Skin epidermis (tissue), 12 donors: ENCODE measurements around the gene SHISAL1.

Source experiments
- H3K27ac ChIP-seq, 21 experiments: fragments of 200-600 bp; sonication (generic) in 11 of 21; one replicate each; pipeline ENCODE4 v1.5.0; 2020; ENCODE audit warnings: mild to moderate bottlenecking in 3 of 21, inconsistent platforms in 2 of 21, moderate library complexity in 2 of 21
- H3K4me3 ChIP-seq, 7 experiments: fragments of 200-600 bp; sonication (generic) in 2 of 7; one replicate each; pipeline ENCODE4 v1.5.0; 2020; ENCODE audit warnings: inconsistent platforms in 2 of 7, mild to moderate bottlenecking in 2 of 7, moderate library complexity in 1 of 7

Gene SHISAL1

DNA sequence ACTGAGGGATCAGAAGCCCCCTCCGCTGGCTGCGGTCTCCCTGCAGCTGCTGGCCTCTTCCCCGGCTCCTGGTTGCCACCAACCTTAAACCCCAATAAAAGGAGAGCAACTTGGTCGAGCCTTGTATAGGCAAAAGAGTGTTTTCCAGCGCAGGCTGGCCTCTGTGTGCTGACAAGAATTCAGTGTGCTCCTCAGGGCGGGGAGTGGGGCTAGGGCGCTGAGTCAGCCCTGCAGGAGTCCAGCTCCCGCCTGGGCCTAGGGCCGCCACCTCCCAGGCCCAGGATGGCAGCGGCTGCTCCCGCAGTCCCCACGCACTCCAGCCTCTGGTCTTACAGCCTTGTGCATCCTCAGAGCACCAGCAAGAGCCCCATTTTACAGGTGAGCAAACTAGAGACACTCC lies at the start of gene SHISAL1:
Gene SHISAL1 (minus strand): TSS at position 186 of the 400 bp plus-strand sequence. CDS start 12,006 bp downstream, outside the sequence.
- Histone ChIP-seq H3K27ac (peak within 1 kb of the TSS in 5 of 21 experiments; percentile 1 to 48 (median 41)), H3K4me3 (no peak within 1 kb of the TSS)

DNA sequence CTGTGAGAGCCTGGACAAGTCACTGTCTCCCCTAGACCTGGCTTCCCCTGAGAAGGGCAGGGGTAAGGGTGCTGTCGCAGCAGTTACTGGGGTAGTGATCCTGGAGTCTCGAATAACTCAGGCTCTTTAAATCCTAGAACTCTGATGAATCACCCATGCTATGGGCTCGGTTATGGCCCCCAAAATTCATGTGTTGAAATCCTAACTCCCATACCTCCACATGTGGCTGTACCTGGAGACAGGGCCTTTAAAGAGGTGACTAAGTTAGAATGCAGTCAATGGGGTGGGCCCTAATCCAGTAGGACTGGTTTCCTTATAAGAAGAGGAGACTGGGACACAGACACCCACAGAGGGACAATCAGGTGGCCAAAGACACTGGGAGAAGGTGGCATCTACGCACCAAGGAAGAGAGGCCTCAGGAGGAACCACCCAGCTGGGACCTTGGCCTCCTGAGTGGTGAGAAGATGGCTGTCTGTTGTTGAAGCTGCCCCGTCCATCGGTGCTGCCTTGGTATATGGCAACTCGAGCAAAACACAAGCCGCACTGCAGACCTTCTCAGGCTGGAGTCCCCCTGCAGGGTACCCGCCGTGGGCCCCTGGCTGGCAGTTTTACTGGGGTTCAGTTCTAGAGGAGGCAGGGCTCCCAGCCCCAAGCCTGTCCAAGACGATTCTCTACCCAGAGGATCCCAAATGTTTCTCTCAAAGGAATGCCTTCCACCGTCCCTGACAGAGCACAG lies 48.8 kb upstream of the SHISAL1 start:
- H3K27ac ChIP-seq = peak overlapping the region in 15 of 21 experiments; percentile 6 to 80 (median 64)
- no peak overlapping the region for H3K4me3 ChIP-seq

DNA sequence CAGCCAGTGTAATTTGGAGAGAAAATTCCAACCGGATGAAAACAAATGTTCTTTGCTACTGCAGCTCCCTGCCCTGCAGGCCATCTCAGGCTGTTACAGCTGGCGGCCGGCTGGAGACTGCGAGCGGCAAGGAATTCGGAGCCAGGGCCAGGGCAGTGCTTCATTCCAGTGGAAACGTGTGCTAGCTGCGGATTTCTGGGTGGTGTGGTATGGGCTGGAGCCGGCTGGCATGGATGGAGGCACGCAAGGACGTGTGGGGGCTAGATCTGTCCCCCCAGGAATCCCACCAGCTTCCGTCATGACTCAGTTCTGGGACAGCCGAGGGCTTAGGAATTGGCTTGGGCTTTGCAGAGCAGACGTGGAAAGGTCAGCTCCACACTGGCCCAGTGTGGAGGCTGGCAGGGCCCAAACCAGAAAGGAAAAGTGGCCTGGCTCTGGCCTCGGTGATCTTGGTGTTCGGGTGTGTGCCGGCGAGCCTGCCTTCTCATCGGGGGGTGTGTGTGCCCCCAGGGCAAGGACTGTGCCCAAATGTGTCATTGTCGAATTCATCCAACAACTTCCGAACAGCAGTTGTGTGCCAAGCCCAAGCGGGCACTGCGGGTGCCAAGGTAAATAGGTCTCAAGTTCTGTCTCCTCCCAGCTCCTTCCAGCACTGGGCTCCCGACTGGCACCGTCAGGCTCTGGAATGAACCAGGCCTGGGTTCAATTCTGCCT lies 48.1 kb upstream of the SHISAL1 start:
- Histone ChIP-seq H3K4me3 (no peak overlapping the region), H3K27ac (peak overlapping the region in 16 of 21 experiments; percentile 19 to 80 (median 62))

DNA sequence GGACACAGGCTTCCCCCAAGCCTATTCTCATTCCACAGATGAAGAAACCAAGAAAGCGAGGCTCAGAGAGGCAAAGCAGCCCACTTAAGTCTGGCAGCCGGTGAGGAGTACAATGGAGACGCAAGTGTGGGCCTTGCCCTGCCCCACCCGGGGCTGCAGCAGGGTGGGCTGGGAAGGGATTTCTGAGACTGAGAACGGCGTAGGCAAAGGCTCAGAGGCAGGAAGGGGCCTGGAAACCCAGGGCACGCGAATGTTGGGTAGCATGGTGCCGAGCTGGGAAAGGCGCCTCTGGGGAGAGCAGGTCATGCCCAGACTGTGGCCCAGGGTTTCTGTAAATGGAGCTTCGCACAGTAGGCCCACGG lies 47.5 kb upstream of the SHISAL1 start:
- no peak overlapping the region for H3K4me3 ChIP-seq

DNA sequence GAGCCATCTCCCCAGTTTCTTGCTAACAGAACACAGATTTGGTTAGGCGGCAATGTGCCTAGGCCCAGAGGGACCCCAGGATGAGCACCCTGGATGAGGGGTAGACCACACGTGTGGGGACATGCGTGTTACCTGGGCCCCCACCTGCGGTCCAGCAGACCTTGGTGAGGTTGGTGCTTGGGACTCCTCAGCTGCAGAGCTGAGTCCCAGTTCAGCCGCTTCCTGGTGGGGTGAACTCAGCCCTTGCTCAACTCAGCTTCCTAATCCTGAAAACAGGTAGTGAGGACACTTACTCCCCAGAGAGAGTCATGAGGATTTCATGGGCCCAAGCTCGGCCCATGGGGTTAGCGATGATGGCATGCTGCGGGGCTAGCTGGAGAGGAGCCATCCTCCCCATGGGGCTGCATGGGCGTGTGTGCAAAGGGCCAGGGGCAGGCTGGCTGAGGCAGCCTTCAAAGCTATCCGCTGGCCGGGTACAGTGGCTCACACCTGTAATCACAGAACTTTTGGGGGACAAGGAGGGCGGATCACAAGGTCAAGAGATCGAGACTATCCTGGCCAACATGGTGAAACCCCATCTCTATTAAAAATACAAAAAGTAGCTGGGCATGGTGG lies 46.9 kb upstream of the SHISAL1 start:
- Histone ChIP-seq H3K27ac (peak overlapping the region in 2 of 21 experiments; percentile 46 to 80), H3K4me3 (no peak overlapping the region)

More for the DNA sequence above, 47.5 kb upstream of the SHISAL1 start:
- peak overlapping the region in 10 of 21 experiments; percentile 22 to 80 (median 64) for H3K27ac ChIP-seq

DNA sequence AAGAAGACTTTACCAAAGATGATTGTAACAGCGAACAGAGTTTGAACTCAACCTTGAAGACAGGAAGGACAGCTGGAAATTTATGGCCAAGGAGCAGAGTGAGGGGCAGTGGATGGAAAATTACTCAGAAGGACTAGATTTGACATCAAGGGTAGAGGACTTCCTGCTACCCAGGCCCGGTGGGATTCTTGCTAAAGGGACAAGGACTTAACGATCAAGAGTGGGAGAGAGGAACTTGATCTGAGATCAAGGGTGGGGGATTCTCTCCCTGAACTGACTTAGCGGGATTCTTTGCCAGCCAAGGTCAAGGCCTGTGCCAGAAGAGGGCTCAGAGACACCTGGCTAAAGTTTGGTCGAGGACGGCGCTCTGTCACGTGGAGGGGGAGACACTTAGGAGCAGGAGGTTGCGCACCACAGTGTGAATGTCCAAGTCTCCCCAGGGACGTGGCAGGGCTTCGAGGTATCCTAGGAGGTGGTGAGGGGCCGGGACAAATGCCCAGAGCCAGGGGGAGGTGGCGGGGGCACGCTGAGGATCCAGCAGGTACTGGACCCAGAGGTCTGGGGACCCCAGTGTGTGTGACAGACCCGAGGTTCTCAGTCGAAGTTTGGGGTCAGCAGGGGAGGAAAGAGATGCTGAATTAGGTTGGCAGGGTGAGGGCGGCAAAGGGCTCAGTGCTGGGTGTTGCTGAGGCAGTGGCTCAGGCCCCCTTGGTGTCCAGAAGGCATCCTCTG lies 46.1 kb upstream of the SHISAL1 start:
- no peak overlapping the region for H3K4me3 ChIP-seq
- H3K27ac ChIP-seq = no peak overlapping the region

DNA sequence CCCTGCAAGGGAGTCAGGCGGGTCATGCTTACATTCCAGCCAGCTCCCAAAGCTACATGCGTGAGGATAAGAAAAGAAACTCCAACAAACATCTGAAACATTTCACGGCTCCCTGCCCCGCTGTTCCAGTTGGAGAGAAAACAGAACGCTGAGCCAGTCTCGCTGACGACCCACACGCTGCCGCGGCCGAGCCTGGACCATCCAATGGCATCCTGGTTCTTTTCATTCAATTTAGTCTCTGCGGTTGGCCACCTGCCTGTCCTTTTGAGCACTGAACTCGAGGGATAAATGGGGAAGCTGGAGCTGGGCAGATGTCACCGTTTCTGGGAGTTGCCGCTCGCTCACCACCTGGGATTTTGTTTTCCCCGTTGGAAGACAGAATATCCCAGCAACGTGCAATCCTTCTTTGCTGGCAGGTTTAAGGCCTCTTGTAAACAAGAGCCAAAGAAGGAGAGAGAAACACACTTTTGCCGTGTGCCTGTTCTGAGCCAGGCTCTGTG lies 45.3 kb upstream of the SHISAL1 start:
- H3K27ac ChIP-seq = peak overlapping the region in 1 of 21 experiments; percentile 16

DNA sequence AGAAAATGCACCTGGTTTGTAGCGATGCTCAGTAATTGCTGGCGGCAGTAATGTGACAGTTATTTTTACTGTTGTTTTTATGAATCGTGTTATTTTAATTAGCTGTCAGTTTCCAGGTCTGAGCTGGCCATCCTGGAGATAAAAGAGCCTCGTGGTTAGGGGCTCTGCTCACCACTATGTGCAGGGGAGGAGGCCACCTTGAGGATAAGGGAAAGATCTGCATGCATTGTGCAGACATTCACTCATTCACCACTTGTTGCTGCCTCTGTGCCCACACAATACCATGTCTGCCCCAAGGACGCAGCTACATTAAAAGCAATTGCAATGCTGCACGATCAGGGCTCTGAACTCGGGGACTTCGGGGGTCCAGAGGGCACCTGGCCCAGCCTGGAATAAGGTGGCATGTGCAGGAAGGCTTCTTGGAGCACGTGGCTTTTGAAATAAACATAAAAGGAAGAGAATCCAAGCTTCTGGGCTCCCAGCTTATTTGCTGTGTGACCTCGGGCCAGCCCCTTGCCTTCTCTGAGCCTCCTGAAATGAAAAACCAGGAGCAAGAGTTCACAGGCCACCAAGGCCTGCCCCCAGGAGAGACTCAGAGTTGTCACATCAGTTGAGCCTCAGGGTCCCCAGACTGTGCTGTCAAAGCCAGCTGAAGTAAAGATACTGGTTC lies 44.7 kb upstream of the SHISAL1 start:
- Histone ChIP-seq H3K4me3 (no peak overlapping the region), H3K27ac (peak overlapping the region in 1 of 21 experiments; percentile 16)

More for the DNA sequence above, 45.3 kb upstream of the SHISAL1 start:
- no peak overlapping the region for H3K4me3 ChIP-seq

DNA sequence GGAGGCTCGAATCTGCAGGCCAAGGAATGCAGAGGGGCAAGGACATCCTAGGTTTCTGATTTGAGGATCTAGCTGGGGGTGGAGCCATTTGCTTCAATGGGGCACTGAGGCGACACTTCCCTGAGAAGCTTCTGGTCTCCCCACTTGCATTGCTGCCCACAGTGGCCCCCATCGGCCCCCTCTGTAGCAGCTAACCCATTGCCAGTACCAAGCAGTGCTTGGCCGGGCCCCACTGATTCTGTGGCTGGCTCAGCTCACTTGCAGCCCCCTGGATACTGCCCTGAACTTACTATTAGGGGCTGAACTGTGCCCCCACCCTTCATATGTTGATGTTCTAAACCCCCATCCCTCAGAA lies 42.9 kb upstream of the SHISAL1 start:
- Histone ChIP-seq H3K4me3 (no peak overlapping the region), H3K27ac (no peak overlapping the region)

DNA sequence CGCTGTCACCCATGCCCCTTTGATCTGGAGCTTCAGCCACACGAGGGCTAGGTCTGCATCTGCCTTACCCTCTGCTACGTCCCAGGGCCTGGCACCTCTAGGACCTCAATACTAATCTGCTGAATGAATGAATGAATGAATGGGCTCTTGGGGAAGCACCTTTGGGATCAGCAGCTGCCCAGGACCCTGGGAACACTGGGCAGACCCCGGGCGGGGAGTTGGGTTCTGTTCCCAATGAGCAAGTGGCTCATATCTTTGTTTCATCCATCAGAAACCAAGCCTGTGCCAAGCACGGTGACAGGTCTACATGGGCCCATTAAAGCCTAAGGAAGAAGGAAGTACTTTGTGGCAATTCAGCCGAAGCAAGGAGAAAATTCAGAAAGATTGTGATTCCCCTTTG lies 41.5 kb upstream of the SHISAL1 start:
- H3K27ac ChIP-seq = no peak overlapping the region

DNA sequence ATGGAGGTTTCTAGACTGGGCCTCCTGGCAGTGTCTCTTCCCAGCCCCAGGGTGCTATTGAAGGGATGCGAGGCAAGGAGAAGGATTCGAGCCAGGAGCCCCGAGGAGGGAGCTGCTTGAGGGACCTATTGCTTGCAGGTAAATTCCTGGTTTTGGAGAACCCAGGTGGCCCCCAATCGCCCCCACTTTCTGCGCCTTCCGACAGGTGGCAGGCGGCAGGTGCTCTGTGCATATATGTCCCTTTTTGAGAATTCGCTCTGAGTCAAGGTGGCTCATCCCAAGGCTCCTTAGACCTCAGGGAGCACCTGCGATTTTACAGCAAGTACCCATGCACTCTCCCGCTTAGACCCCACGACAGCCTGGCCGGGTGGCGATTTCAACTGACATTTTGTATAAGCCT lies 40.3 kb upstream of the SHISAL1 start:
- no peak overlapping the region for H3K4me3 ChIP-seq
- H3K27ac ChIP-seq = no peak overlapping the region

More for the DNA sequence above, 41.5 kb upstream of the SHISAL1 start:
- no peak overlapping the region for H3K4me3 ChIP-seq

DNA sequence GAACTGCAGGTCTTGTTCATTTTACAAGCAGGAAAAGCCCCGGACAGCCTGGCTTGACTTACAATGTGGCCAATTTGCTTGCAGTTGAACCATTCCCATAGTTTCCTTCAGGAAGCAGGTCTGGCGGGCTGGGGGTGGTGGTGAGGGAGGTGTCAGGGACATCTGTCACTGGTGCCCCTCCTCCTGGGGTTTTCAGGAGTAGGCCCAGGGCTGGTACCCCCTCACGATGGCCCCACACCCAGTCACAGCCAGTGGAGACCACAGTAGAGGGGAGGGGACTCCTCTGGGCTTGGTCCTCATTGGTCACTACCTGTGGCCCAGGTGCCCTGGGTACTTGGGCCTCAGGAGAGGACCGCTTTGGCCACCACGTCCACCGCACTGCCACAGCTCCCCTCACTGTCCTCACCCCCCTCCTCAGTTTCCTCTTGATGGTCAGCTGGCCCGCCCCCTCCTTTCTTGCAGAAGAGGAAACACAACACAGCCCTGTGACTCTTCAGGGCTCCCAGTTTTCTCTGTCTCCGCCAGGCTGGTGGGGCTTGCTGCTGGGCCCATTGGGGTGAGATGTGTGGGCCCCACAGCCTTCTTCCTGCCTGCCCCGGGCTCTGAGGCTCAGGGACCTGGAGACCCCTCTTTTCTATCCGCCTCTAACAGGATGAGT lies 39.8 kb upstream of the SHISAL1 start:
- Histone ChIP-seq H3K4me3 (no peak overlapping the region), H3K27ac (no peak overlapping the region)

DNA sequence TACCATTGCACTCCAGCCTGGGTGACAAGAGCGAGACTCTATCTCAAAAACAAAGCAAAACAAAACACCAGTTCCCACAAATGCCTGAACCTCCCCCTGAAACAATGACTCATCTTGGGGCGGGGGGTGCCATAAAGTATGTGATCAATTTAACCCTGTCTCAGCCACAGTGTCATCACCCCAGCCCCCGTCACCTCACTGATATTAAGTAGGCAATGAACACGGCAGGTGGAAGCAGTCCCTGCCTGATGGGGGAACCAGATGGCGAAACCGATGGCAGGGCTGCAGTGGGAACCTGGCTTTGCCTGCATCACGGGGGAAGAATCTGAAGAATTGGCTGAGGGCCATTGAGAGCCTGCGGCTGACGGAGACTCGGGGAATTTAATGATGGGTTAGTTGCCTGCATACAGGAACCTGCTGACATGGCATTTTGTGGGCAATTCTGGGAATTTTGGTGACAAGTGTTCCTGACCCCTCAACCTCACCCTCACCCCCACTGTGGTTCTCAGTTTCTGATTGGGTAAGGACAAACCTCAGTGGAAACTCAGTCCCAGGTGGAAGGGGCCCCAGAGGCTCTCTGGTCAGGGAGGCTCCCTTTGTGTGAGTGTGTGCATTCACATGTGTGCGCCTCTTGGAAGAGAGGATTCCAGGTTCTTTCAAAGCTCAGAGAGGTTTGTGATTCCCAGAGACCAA lies 39.1 kb upstream of the SHISAL1 start:
- no peak overlapping the region for H3K27ac ChIP-seq

DNA sequence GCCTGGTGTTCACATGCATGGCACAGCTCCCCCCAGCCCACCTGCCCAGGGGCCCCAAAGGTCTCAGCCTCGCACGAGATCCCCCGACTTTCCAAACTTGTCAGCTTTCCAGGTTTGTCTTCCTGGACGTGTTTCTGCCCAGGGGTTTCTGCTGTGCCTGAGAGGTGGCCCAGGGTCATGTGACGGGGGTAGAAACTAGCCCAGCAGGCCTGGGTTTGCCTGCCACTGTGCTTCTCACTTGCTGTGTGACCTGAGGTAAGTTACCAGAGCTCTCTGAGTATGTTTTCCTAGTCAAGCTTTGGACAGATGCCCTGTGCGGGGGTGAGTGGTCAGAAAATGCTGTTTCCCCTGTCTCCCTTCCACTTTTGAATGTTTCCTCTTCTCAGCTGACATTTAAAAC lies 38.3 kb upstream of the SHISAL1 start:
- Histone ChIP-seq H3K4me3 (no peak overlapping the region), H3K27ac (no peak overlapping the region)

More for the DNA sequence above, 39.1 kb upstream of the SHISAL1 start:
- H3K4me3 ChIP-seq = no peak overlapping the region

DNA sequence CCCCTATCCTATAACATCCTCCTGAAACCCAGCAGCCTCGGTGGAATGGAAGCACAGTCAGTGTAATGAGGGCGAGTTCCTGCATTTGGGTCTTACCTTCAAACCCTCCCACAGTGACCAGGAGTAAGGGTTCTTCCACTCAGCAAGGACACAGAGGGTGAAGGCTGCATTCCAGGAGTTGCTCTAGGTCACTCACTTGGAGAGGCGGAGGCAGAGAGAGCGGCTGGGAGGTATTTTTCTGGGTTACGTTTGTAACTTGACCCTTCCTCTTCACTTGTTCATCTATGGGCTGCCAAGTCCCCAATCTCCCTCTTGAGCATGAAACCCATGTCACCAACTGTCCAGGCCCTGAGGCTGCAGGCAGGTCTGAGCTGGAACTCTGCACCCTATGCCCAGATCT lies 36.8 kb upstream of the SHISAL1 start:
- Histone ChIP-seq H3K4me3 (no peak overlapping the region), H3K27ac (no peak overlapping the region)

DNA sequence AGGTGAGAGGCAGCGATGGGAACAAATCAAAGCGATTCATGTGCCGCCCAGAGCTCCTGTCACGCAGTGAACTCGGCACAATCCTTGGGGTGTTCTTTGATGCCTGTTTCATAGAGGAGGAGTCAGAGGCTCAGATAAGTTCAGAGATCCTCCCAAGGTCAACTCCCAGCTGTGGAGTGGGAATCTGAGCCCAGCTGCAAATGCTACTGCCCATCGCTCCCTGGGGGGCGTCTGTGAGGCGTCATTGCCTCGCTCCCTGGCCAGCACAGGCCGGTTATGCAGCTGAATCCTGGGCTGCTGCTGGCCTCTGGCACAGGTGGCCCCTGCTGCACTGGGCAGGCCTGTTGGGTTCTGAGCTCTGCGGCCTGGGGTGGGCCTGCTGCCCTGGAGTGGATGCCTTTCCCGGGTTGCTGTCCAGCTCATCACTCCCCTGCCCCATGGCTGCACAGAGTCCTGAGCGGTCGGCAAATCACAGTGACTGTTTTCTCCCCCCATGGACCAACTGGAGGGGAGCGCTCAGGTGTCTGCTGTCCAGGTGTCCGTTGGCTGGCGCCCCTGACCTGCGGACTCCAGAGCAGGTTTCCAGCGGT lies 36.3 kb upstream of the SHISAL1 start:
- no peak overlapping the region for H3K27ac ChIP-seq

DNA sequence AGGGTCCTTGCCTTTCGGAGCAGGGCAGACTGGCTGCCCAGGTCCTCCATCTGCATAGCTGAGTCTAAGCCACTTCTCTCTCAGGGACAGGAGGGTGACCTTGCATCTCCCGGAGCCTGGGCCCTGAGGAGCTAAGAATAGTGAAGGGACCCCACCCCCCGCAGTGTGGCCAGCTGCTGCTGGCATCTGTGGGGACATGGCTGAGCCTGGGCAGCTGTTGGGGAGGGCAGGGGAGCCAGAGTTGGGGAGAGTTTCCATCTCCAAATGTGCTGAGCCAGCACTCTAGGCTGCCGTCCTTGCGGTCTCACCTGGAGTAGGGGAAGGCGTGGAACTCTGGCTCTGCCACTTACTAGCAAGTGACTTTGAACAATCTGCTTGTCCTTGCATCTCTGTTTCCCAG lies 34.8 kb upstream of the SHISAL1 start:
- H3K27ac ChIP-seq = no peak overlapping the region

More for the DNA sequence above, 36.3 kb upstream of the SHISAL1 start:
- no peak overlapping the region for H3K4me3 ChIP-seq

DNA sequence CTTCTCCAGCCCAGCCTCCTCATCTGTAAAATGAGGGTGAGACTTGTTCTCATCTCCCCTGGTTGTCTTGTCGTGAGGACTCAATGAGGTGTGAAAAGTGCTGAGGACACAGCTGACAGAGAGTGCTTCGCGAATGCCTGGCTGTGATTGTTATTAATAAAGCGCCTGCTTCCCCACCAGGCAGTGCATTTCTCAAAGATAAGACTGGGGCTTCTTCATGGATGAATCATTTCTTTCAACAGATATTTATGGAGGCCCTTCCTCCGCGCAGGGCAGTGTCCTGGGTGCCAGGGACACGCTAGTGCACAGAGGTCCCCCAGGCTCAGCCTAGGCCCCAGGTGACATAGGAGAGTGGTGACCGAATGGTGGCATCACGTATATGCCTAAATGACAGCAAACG lies 34.3 kb upstream of the SHISAL1 start:
- Histone ChIP-seq H3K27ac (no peak overlapping the region), H3K4me3 (no peak overlapping the region)

More for the DNA sequence above, 34.8 kb upstream of the SHISAL1 start:
- no peak overlapping the region for H3K4me3 ChIP-seq
